ENCODE measurements around the gene CLIC6. TPM values are rescaled to one million over a fixed set of nuclear protein-coding genes. Genes with fewer than 3 reads are reported as not detected.

Gene CLIC6
- total and polyA plus RNA-seq, 2 of the 8 experiments (the other 6 are each of a cell fraction or from before 2014, with no cell fraction given): 0.42 to 1.3 TPM

- Histone ChIP-seq H3K9me3 (ENCODE audit: insufficient read depth in 2 of 2, low read depth in 1 of 2, low read length in 1 of 2) (no peaks in the 10 kb centered on the region), H3K18ac (ENCODE audit: extremely low read depth, low read length) (no peak overlapping the region), H2BK12ac (ENCODE audit: low read depth, low read length) (no peak overlapping the region), H2BK5ac (ENCODE audit: low read depth, low read length) (no peak overlapping the region), H3K9ac (replicated peaks in 1 of 4; ENCODE audit: extremely low read depth in 1 of 4, low read depth in 3 of 4, low read length in 3 of 4) (no peak overlapping the region), H3K79me1 (ENCODE audit: low read depth, low read length) (no peaks in the 10 kb centered on the region), H3K23me2 (ENCODE audit: low read depth, low read length) (no peaks in the 10 kb centered on the region; the same call in 1 of the 2 replicates), H3K79me2 (ENCODE audit: control insufficient read depth in 1 of 2, insufficient read depth in 2 of 2, low read length in 2 of 2) (no peaks in the 10 kb centered on the region), H3K14ac (ENCODE audit: insufficient read length) (no peak overlapping the region), H3K23ac (ENCODE audit: insufficient read length) (no peak overlapping the region), H4K91ac (replicated peaks; ENCODE audit: insufficient read length, low read length) (no peak overlapping the region), H4K8ac (ENCODE audit: extremely low read depth, insufficient read depth, low read length) (no peak overlapping the region), H3K27ac (ENCODE audit: low read depth, low read length) (no peak overlapping the region), H3K4me1 (replicated peaks in 1 of 4; ENCODE audit: control insufficient read depth in 3 of 4, insufficient read depth in 4 of 4, low read length in 3 of 4) (peaks cover 0 to 10% (median 4%) of the 10 kb centered on the region in 4 experiments; a peak in 4 of 7 replicates), H4K20me1 (replicated peaks in 1 of 2; ENCODE audit: control insufficient read depth in 1 of 2, insufficient read depth in 2 of 2, low read length in 2 of 2) (no peaks in the 10 kb centered on the region), H3K56ac (replicated peaks; ENCODE audit: insufficient read length, low read depth, low read length) (no peak overlapping the region), H2AK5ac (ENCODE audit: low read depth, low read length) (no peak overlapping the region), H3K4me3 (ENCODE audit: extremely low read depth in 1 of 4, insufficient read depth in 2 of 4, low read depth in 3 of 4, low read length in 4 of 4) (no peak overlapping the region), H2BK15ac (ENCODE audit: low read length) (no peak overlapping the region), H2AFZ (ENCODE audit: low read length) (no peak overlapping the region), H2BK120ac (replicated peaks; ENCODE audit: low read depth, low read length) (no peak overlapping the region), H3K4me2 (ENCODE audit: insufficient read depth in 1 of 2, low read depth in 2 of 2, low read length in 2 of 2) (no peak overlapping the region), H3K27me3 (replicated peaks in 1 of 4; ENCODE audit: control insufficient read depth in 3 of 4, extremely low read depth in 1 of 4, insufficient read depth in 3 of 4, low read length in 3 of 4) (no peaks in the 10 kb centered on the region; a peak in 2 of 7 replicates), H3K36me3 (ENCODE audit: control insufficient read depth in 2 of 4, insufficient read depth in 4 of 4, low read length in 3 of 4) (no peaks in the 10 kb centered on the region), H4K5ac (ENCODE audit: insufficient read length, low read depth, low read length) (no peak overlapping the region), H2BK20ac (ENCODE audit: low read length) (no peak overlapping the region), H3K4ac (replicated peaks; ENCODE audit: insufficient read length, low read depth, low read length) (no peak overlapping the region)
- ChIA-PET CTCF (ENCODE audit: partially characterized antibody) (interaction anchor here (0.6 to 2.5 kb wide), 25 partner anchors 9 to 1347 kb away, joined by 3 to 16 read pairs (median 4); no protein-coding TSS in a partner anchor), POLR2A (ENCODE audit: partially characterized antibody) (no interaction called here)
- 69% methylated on average over 6 of the region's 6 CpGs; no CpG with 5 or more reads in 1 of the 2 experiments for WGBS, 2 experiments (ENCODE audit: extremely low coverage in 1 of 2, insufficient coverage in 1 of 2, insufficient read length in 1 of 2, insufficient replicate concordance in 2 of 2, low coverage in 1 of 2, low lambda C conversion rate in 2 of 2, missing lambda C conversion rate in 1 of 2)
- peak; percentile 48 for FAIRE-seq
- TF ChIP-seq CTCF (IDR thresholded peaks at IDR 0.05; ENCODE audit: control extremely low read depth in 1 of 3, insufficient read depth in 1 of 3, low read depth in 1 of 3, low read length in 3 of 3) (peak in 2 of 3 experiments; percentile 69 to 85; a peak in 3 of 4 replicates), RAD21 (IDR thresholded peaks at IDR 0.05 in 1 of 2, conservative IDR thresholded peaks at IDR 0.05 in 1 of 2; ENCODE audit: low read depth in 2 of 2, low read length in 2 of 2) (peak; percentile 76 to 78), POLR2AphosphoS5 (IDR thresholded peaks at IDR 0.05; ENCODE audit: low read depth, low read length) (no peak)
- peak in 1 of 2 experiments; percentile 55 for DNase-seq (ENCODE audit: low read depth in 1 of 2, low spot score in 2 of 2)
Measured at GRCh38 chr21:34693192-34693810, 24.5 kb downstream of the CLIC6 start.
